HCT116 (cell line): ENCODE data around the gene CCDC9B. TPM values are rescaled to one million over a fixed set of nuclear protein-coding genes. Genes with fewer than 3 reads are reported as not detected.

Source experiments
- ATAC-seq: fragments of 200-7000 bp; cut with Tn5 transposase; 2 replicates; pipeline ENCODE4 v1.9.1; 2020; ENCODE audit warnings: mild to moderate bottlenecking, moderate library complexity
- BruUV-seq: library from RNA; stranded (reverse); fragments of 400-500 nt; replicated peaks from 2 replicates; lab custom pipeline; 2021; lab: Mats Ljungman, UMichigan
- CTCF ChIA-PET: fragments of 300-600 bp; sonication (Branson Sonifier 250); formaldehyde crosslinking; loops from one replicate; lab custom pipeline; 2021; ENCODE audit warnings: antibody characterized with exemption; lab: Charles Lee
- POLR2A ChIA-PET: fragments of 300-600, 350-600 bp; sonication (Branson Sonifier 250); formaldehyde crosslinking; loops from one replicate; lab custom pipeline; 2021; ENCODE audit warnings: antibody characterized with exemption; lab: Charles Lee
- RAD21 ChIA-PET, 2 experiments: fragments of 300-600 bp; sonication (Branson Sonifier 250); formaldehyde crosslinking; loops; one replicate each; lab custom pipeline; 2023; ENCODE audit warnings: low total read pairs in 2 of 2; ENCODE audit not compliant: uncharacterized antibody in 2 of 2, unreplicated experiment in 2 of 2, low non-redundant PET in 1 of 2; lab: Charles Lee
- DNase-seq: peaks from one replicate; pipeline ENCODE4 v3.0.0-alpha.2; 2010; ENCODE audit warnings: low read depth, low spot score
- H2AFZ ChIP-seq: fragments of 200-600 bp; shearing (Covaris generic), sonication (generic); 2 replicates; pipeline ENCODE4 v1.6.1; 2017; ENCODE audit warnings: low read depth, mixed run types, mixed read lengths, antibody characterized with exemption, low read length; ENCODE audit not compliant: poor library complexity, severe bottlenecking
- H3K27ac ChIP-seq: 2 replicates; pipeline ENCODE4 v1.5.1; 2012; ENCODE audit warnings: low read depth, low read length
- H3K27me3 ChIP-seq: fragments of 200-600 bp; sonication (generic); 2 replicates; pipeline ENCODE4 v1.6.1; 2016; ENCODE audit warnings: mixed run types, low read length, mixed read lengths; ENCODE audit not compliant: insufficient read depth
- H3K36me3 ChIP-seq, 2 experiments: fragments of 200-500 bp in 1 of 2; fragments of 200-600 bp in 1 of 2; sonication (Bioruptor generic) in 1 of 2; sonication (generic) in 1 of 2; 2 replicates each; pipeline versions ENCODE4 v1.5.1 to v1.6.1; 2014 to 2016; ENCODE audit warnings: low read length in 2 of 2, inconsistent platforms in 1 of 2, mixed read lengths in 1 of 2, mixed run types in 1 of 2; ENCODE audit not compliant: insufficient read depth in 2 of 2, control insufficient read depth in 1 of 2
- H3K4me1 ChIP-seq, 2 experiments: fragments of 200-600 bp in 1 of 2; sonication (generic) in 1 of 2; 2 replicates each; pipeline versions ENCODE4 v1.5.1 to v1.6.1; 2012 to 2017; ENCODE audit warnings: low read length in 2 of 2, inconsistent platforms in 1 of 2, mild to moderate bottlenecking in 1 of 2, mixed read lengths in 1 of 2, mixed run types in 1 of 2, moderate library complexity in 1 of 2; ENCODE audit not compliant: insufficient read depth in 2 of 2, control insufficient read depth in 1 of 2
- H3K4me2 ChIP-seq: fragments of 200-600 bp; sonication (generic); 2 replicates; pipeline ENCODE4 v1.6.1; 2017; ENCODE audit warnings: mixed run types, low read length, mixed read lengths
- H3K4me3 ChIP-seq, 2 experiments: fragments of 200-600 bp in 1 of 2; sonication (generic) in 1 of 2; replicated peaks in 1 of 2; 2 replicates each; pipeline ENCODE4 v1.5.1; 2011 to 2016; ENCODE audit warnings: low read length in 2 of 2, control low read depth in 1 of 2, low read depth in 1 of 2, mild to moderate bottlenecking in 1 of 2, mixed read lengths in 1 of 2, mixed run types in 1 of 2
- H3K79me2 ChIP-seq: fragments of 200-600 bp; sonication (generic); 2 replicates; pipeline ENCODE4 v1.6.1; 2017; ENCODE audit warnings: mild to moderate bottlenecking, mixed run types, low read length, moderate library complexity, mixed read lengths; ENCODE audit not compliant: insufficient read depth
- H3K9ac ChIP-seq: fragments of 200-600 bp; sonication (generic); 2 replicates; pipeline ENCODE4 v1.6.1; 2016; ENCODE audit warnings: low read length, mixed read lengths
- H3K9me2 ChIP-seq: fragments of 200-600 bp; sonication (generic), shearing (Covaris generic); 2 replicates; pipeline ENCODE4 v1.6.1; 2017; ENCODE audit warnings: mixed run types, mild to moderate bottlenecking, moderate library complexity; ENCODE audit not compliant: insufficient read depth
- H3K9me3 ChIP-seq, 2 experiments: fragments of 200-500 bp in 1 of 2; fragments of 200-600 bp in 1 of 2; sonication (Bioruptor generic) in 1 of 2; sonication (generic) in 1 of 2; 2 replicates each; pipeline ENCODE4 v1.6.1; 2014 to 2017; ENCODE audit warnings: low read length in 2 of 2, mixed read lengths in 2 of 2, inconsistent platforms in 1 of 2, low read depth in 1 of 2, mild to moderate bottlenecking in 1 of 2, mixed run types in 1 of 2, moderate library complexity in 1 of 2; ENCODE audit not compliant: control insufficient read depth in 1 of 2, insufficient read depth in 1 of 2
- H4K20me1 ChIP-seq: fragments of 200-600 bp; sonication (generic), shearing (Covaris generic); 2 replicates; pipeline ENCODE4 v1.6.1; 2017; ENCODE audit warnings: mixed run types, mild to moderate bottlenecking, moderate library complexity; ENCODE audit not compliant: insufficient read depth
- CTCF ChIP-seq, 3 experiments: fragments of 200-600 bp in 1 of 3; sonication (generic) in 1 of 3; IDR thresholded peaks in 2 of 3; conservative IDR thresholded peaks in 1 of 3; 2 replicates each; pipeline ENCODE4 v1.5.1; 2012 to 2017; ENCODE audit warnings: low read depth in 2 of 3, low read length in 2 of 3, antibody characterized with exemption in 1 of 3, borderline replicate concordance in 1 of 3, control low read depth in 1 of 3, mild to moderate bottlenecking in 1 of 3, mixed read lengths in 1 of 3, mixed run types in 1 of 3, moderate library complexity in 1 of 3; ENCODE audit not compliant: insufficient read depth in 1 of 3
- MAX ChIP-seq: IDR thresholded peaks from 2 replicates; pipeline ENCODE4 v1.6.1; 2012
- SRF ChIP-seq: IDR thresholded peaks from 2 replicates; pipeline ENCODE4 v1.6.1; 2012; ENCODE audit warnings: low read depth
- TCF7L2 ChIP-seq: IDR thresholded peaks from 2 replicates; pipeline ENCODE4 v1.7.0; 2011; ENCODE audit warnings: borderline replicate concordance, inconsistent platforms; ENCODE audit not compliant: insufficient read depth, insufficient read length; ENCODE audit errors: extremely low read depth
- ZBTB33 ChIP-seq: IDR thresholded peaks from 2 replicates; pipeline ENCODE4 v1.6.1; 2011; ENCODE audit warnings: mild to moderate bottlenecking, low read length, moderate library complexity; ENCODE audit not compliant: insufficient replicate concordance; ENCODE audit errors: extremely low read depth
- intact Hi-C: fragments of 100-400 bp; cut with micrococcal nuclease; formaldehyde crosslinking; loops from 2 replicates; pipeline ENCODE4 v1.10.0; 2022
- total RNA-seq: library from RNA; stranded (reverse); gene quantifications from one replicate; pipeline ENCODE4 v1.2.1, GENCODE V29; 2021; ENCODE audit not compliant: unreplicated experiment

Gene CCDC9B
- total RNA-seq, 1 experiment from 2014 or later: 15.6 TPM

GRCh38 chr15:40360015-40360414 lies 19.3 kb upstream of the CCDC9B start (continued):
- TF ChIP-seq MAX: no peak
- TF ChIP-seq ZBTB33: no peak
- no peak for TF ChIP-seq SRF

- Histone ChIP-seq H3K9ac (no peak overlapping the region), H3K27ac (peak overlapping the region; percentile 8; the same call in 1 of the 2 replicates), H3K9me2 (no peaks in the 10 kb centered on the region), H3K4me1 (peaks cover 17 to 30% of the 10 kb centered on the region in 2 experiments), H3K4me3 (peak overlapping the region; percentile 65 to 67), H3K9me3 (no peaks in the 10 kb centered on the region), H3K36me3 (no peaks in the 10 kb centered on the region), H3K27me3 (no peaks in the 10 kb centered on the region), H3K79me2 (no peaks in the 10 kb centered on the region), H3K4me2 (peak overlapping the region; percentile 83), H4K20me1 (no peaks in the 10 kb centered on the region), H2AFZ (peak overlapping the region; percentile 54)
- intact Hi-C loops: no loop called here
- BruUV-seq: no TSS peak
- DNase-seq: no peak
- CTCF ChIA-PET: interaction anchor here (5.2 kb wide), 1 partner anchor 15 kb away, joined by 22 read pairs; no protein-coding TSS in a partner anchor
- ATAC-seq: peak; percentile 71
- RAD21 ChIA-PET: no interaction called here
- TF ChIP-seq TCF7L2: no peak
- 0 out of 6 replicates have a peak, but pooled peaks of 2 of the 3 experiments have one; percentile 3 to 7 for TF ChIP-seq CTCF (IDR thresholded peaks at IDR 0.05 in 2 of 3, conservative IDR thresholded peaks at IDR 0.05 in 1 of 3; ENCODE audit: borderline replicate concordance in 1 of 3, insufficient read depth in 1 of 3, low read depth in 2 of 3, low read length in 2 of 3)
- POLR2A ChIA-PET: no interaction called here
Measured at GRCh38 chr15:40358471-40359353, 18.0 kb upstream of the CCDC9B start.
